HG02642 (cell line): ENCODE results near the gene MTNR1A.

Experiments used
- ATAC-seq: cut with Tn5 transposase; IDR thresholded peaks from one replicate; pipeline ENCODE4 v1.9.1; 2021; ENCODE audit warnings: mild to moderate bottlenecking; ENCODE audit not compliant: unreplicated experiment, poor library complexity

Gene MTNR1A

DNA sequence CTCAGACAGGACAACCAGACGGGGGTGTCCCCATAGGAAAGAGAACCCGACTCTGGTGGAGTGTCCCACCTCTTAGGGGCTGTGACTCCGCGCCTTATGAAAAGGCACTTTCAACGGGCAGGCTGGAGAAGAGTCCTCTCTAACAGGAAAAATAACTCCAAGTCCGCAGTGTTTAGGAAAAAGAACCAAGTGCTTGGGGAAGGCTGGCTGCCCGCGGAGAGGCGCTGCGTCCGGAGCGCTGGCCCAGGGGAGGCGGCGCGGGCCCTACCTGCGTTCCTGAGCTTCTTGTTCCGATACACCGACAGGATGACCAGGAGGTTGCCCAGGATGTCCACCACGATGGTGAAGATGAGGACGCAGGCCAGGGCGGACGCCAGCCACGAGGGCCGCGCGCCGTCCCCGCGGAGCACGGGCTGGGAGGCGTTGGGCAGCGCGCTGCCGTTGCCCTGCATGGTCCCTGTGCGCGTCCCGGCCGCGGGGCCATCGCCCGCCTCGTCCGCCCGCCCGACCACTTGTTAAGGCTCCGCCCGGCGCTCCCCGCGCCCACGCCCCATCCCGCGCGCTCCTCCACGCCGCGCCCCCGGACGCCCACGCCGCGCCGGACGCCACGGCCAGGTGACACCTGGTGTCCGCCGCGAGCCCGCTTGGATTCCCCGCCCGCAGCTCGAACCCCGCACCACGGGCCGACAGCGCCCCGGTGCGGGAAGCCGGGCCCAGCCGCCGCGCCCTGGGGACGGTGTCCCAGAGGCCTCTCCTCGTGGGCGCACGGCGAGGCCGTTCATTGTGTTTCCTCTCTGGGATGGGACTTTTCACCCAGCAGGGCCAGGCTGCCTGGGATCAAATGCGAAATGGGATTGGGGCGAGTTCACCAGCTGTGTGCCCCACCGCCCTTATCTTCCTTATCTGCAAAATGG, at the start of gene MTNR1A:
Gene MTNR1A (minus strand): TSS at position 654 of the 914 bp plus-strand sequence. CDS start 202 bp downstream, at position 452.
- ATAC-seq, result no peak

DNA sequence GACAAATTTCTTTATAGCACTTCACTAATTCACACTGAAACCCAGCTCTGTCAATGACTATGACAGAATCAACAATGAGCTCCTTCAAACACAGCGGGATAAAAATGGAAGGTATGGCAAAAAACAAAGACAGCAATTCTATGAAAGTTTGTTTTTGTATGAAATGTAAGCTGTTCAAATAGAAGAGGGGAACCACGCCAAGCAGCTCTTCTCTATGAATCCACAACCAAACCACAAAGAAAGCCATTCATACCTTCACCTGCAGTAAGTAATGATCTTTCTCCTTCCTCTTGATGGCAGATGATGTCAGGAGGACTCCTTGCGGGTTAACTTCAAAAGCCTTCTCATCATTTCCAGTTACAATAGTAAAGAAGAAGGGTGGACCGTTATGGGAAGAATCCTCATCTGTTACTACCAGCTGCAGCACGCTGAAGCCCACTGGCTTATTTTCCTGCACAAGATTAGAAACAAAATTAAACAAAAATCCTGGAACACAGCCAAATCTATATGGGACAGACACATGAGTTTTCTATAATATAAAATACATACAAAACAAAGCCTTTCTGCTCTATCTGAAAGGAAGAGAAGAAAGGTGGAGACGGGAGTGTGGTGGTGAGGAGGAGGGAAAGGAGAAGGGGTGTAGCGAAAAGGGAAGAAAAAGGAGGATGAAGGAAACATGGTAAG, 48.9 kb upstream of the MTNR1A start:
- ATAC-seq, result no peak

DNA sequence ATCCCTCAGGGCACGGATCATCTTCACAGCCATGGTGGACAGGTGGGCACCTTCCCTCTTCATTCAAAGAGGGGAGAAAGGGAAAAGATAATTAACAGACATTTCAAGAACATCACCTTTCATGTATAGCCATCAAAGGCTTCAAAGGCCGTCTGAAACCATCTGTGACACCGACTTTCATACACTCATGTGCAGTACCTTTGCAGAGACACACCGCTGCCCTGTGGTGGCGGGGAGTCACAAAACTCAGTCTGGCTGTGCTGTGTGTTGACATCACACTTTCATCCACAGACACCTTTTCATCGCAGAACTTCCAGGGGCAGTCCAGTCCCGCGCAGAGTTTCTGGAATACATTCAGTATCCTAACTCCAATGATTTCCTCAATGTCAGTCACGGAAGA, 47.6 kb upstream of the MTNR1A start:
- no peak for ATAC-seq

DNA sequence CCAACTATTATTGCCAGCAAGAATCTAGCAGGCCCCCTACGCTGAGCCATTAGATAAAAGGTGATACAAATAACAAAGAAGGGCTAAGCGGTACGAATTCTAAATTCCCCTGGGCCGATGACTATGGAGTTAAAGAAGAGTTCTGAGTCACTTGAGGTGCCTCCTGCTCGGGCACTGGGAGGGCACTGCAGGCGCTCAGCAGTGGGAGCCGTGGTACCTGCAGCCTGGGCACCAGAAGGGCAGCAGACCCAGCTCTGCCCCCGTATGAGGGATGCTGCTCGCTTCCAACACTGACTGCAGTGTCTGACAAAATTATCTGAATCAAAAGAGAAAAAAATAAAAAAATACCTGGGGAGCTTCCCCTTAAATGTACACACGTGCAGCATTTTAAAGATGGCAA, 44.1 kb upstream of the MTNR1A start:
- no peak for ATAC-seq

- ATAC-seq, result no peak
Measured at GRCh38 chr4:186598686-186599085, 43.3 kb upstream of the MTNR1A start.

GRCh38 chr4:186596850-186597390, 41.6 kb upstream of the MTNR1A start:
- no peak for ATAC-seq

GRCh38 chr4:186596346-186596745, 41.0 kb upstream of the MTNR1A start:
- ATAC-seq, result no peak

GRCh38 chr4:186593587-186593973, 38.2 kb upstream of the MTNR1A start:
- ATAC-seq, result no peak

DNA sequence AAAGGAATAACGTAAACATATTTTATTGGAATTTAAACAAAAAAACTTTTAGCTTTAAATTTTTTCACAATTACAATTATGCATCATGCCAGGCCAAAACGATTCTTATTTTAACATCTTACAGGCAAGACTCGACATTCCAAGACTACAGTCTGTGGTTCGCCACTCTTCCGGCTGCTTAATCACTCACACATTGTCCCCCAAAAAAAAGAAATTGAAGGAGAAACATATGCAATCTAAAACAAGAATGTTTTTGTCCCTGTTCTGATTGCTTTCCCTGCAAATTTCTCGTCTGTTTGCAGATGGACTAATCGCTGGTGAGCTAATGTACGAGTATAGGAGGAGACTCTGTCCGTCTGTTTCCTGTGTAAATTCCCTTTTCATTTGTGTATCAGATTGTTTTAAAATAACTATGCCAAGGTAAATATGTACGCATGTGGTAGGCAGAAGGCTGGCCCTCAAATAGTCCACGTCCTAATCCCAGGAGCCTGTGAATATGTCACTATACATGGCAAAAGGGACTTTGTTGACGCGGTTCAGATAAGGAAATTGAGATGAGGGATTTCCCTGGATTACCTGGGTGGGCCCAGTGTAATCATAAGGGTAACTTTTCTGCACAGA, 37.7 kb upstream of the MTNR1A start:
- ATAC-seq, result no peak

GRCh38 chr4:186592445-186592844, 37.1 kb upstream of the MTNR1A start:
- ATAC-seq, result no peak

DNA sequence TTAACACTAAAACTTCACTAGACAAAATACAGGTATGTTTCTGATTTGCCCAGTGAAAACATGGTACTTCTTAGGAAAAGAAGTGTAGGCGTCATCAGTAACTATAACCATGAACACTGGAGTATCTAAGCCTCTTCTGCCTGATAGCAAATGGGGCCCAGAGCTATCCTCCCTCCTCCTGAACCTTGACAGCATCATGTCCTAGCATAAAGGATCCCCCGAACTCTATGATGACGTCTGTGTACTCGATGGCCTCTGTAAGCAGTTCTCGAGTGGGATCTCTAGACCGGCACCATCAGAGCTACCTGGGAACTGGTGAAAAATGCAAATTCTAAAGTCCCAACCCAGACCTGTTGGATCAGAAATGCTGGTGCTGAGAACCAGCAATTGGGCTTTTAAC, 36.3 kb upstream of the MTNR1A start:
- ATAC-seq, result no peak

- ATAC-seq, result no peak
Measured at GRCh38 chr4:186588503-186588902, 33.1 kb upstream of the MTNR1A start.

DNA sequence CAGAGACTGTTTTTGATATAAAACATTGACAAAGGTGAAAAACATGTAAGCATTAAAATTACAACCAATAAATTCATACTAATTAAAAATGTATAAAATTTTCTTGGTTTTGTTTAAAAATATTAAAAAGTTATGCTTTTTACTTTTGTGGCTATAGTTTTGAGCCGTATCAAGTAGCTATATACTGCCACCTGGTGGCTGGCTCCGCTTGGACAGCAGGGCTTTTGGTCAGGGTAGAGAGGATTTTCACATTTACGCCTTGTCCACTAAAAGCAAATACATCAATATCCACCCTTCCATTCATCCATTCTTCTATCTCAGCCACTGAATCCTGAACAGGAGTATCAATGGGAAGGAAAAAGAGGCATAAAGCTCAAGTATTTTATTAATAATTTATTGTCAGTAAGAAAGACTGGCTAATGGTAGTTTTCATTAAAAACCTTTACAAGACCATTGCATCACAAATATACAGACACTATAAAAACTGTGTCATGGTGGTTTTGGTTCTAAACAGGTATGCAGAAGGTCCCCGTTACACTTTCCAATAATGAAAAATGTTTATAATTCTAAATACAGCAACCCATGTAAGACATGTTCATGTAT, 32.1 kb upstream of the MTNR1A start:
- ATAC-seq, result peak; percentile 63

DNA sequence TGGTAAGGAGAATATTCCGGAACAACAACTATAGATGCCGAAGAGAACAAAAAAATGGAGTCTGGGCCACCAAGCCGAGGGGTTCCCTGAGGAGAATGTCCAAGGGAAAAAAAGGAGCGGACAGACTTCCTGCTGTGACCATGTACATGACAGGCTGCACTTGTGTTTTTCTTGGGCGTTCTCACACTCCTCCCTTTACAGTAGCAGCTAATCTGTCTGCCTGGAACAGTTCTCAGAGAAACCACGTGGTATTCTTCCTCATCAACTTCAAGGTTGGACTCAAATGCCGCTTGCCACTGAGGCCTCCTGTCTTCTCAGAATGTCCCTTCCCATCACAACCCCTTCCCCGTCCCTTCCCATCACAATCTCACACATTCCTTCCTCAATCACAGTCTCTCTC, 30.8 kb upstream of the MTNR1A start:
- ATAC-seq, result no peak

GRCh38 chr4:186584912-186585311, 29.5 kb upstream of the MTNR1A start:
- no peak for ATAC-seq

- ATAC-seq, result no peak
Measured at GRCh38 chr4:186581421-186581820, 26.1 kb upstream of the MTNR1A start.

DNA sequence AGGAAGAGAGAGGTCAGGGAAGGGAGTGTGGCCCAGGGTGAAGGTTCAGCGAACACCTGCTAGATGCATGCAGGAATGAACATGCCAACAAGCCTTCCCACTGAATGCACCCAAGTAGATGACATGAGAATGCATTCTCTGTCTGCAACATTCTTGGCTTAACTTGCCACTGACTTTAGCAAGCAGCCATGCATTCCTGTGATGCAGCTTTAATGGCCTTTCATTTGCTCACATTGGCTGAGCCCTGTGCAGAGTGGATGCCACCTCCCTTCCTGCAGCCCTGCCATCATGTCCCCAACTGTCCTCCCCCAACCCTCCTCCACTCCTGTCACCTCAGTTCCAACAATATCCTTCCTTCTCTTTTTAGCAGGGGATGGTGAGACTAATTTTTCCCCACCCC, 25.3 kb upstream of the MTNR1A start:
- ATAC-seq, result no peak

DNA sequence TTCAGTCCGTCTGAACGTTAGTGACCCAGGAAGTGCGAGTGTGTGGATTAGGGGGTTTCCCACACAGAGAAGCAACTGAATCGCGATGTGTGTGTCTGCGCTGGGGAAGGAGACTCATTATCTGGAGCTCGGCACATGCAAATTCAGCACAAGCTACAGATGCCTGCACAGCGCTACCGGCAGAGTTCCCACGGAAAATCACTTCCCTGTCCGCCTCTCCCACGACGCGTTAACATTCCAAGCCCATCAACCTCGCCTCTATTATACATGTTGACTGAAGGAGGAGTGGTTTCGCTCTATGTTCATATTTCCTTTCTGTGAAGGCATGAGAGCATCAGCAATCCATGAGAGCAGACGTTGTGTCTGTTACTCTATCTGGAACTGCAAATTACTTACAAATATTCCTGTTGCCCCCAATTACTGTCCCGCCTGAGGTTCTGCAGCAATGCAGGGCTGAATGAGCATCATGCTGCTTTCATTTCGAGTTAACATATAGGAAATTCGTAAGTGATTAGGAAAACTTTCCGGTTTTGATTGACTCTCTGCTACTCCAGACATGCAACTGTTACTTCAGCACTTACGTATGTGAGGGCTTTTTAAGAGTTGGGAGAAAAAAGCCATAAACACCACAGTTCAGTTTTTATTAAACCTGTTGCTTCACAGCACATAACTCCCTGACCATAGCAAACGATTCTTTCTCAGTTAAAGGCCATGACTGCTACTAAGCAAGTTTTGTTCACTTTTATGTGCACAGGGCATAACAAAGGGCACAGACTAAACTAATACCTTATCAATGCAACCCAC, 15.0 kb upstream of the MTNR1A start:
- no peak for ATAC-seq

DNA sequence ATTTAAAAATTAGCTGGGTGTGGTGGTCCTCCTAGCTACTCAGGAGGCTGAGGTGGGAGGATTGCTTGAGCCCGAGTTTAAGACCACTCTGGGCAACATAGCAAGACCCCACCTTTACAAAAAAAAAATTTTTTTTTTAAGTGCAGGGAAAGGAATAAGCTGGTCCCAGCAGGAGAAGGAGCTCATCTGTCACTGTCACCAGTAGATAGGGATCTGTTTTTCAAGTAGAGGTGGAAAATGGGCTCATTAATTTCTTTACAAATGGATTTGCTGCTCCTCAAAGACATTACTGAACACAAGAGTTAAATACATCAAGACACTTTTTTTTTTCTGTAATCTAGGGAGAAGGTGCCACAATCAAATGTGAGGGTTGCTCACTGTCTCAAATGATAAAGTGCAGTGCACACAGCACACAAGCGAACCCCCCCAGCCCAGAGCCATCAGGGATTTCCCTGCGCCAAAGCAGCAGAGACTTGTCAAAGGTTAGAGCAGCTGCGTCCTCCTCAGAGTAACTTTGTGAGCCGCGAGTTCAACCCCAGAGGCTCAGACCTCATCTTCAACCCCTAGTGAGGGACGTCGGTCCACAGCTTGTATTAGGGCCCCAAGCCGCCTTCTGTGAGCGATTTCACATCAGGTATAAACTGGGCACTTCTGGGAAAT, 14.3 kb upstream of the MTNR1A start:
- no peak for ATAC-seq
